OCI-LY3 (cell line): ENCODE measurements around the gene MLLT11.

Experiments used
- CTCF ChIP-seq: fragments of 200-600, 300-600 bp; sonication (generic); IDR thresholded peaks from 2 replicates; pipeline ENCODE4 v1.5.1; 2014; ENCODE audit warnings: antibody characterized with exemption, low read length, low read depth
- EZH2phosphoT487 ChIP-seq: fragments of 200-600 bp; shearing (Covaris generic); IDR thresholded peaks from 2 replicates; pipeline ENCODE4 v1.6.1; 2018; ENCODE audit warnings: antibody characterized with exemption, mixed run types, low read depth

GRCh38 chr1:151047925-151048644 is 12.1 kb upstream of the MLLT11 start:
- TF ChIP-seq CTCF, result peak; percentile 51
- TF ChIP-seq EZH2phosphoT487, result no peak
